Heart right ventricle (tissue), 16 donors: ENCODE measurements around the gene ANKRD40CL. TPM values are rescaled to one million over a fixed set of nuclear protein-coding genes. Genes with fewer than 3 reads are reported as not detected.

ENCODE experiments used
- ATAC-seq, 8 donors: fragments of 200-7000 bp; cut with Tn5 transposase; one replicate each; pipeline ENCODE4 v1.9.1; 2020; ENCODE audit warnings: mild to moderate bottlenecking in 8 of 8, moderate library complexity in 8 of 8, moderate number of reproducible peaks in 1 of 8
- DNase-seq, 2 donors: peaks; one replicate each; pipeline ENCODE4 v3.0.0-alpha.2; 2020
- H3K27ac ChIP-seq, 10 donors: fragments of 200-600 bp; sonication (generic) in 2 of 10; one replicate each; pipeline versions ENCODE4 v1.5.0 to v1.8.0; 2020 to 2022; ENCODE audit warnings: mild to moderate bottlenecking in 3 of 10
- H3K27me3 ChIP-seq, 7 donors: fragments of 200-600 bp; one replicate each; pipeline ENCODE4 v1.8.0; 2021 to 2022; ENCODE audit warnings: mild to moderate bottlenecking in 2 of 7
- H3K36me3 ChIP-seq, 9 donors: fragments of 200-600 bp; sonication (generic) in 1 of 9; one replicate each; pipeline versions ENCODE4 v1.5.0 to v1.8.0; 2020 to 2022; ENCODE audit warnings: mild to moderate bottlenecking in 2 of 9
- H3K4me1 ChIP-seq, 9 donors: fragments of 200-600 bp; sonication (generic) in 1 of 9; one replicate each; pipeline versions ENCODE4 v1.5.0 to v1.8.0; 2020 to 2022; ENCODE audit warnings: mild to moderate bottlenecking in 4 of 9
- H3K4me3 ChIP-seq, 10 donors: fragments of 200-600 bp; sonication (generic) in 2 of 10; one replicate each; pipeline versions ENCODE4 v1.5.0 to v1.8.0; 2020 to 2022; ENCODE audit warnings: mild to moderate bottlenecking in 7 of 10, moderate library complexity in 2 of 10
- H3K9me3 ChIP-seq, 11 donors: fragments of 200-600 bp in 10 of 11; sonication (generic) in 2 of 11; one replicate each; pipeline versions ENCODE4 v1.5.0 to v1.8.0; 2013 to 2022; ENCODE audit warnings: mild to moderate bottlenecking in 2 of 11, control low read depth in 1 of 11, moderate library complexity in 1 of 11
- whole genome bisulfite sequencing, 2 donors: extraction: QIAGEN DNeasy Blood & Tissue Kit; methylation state at CpG; one replicate each; pipeline ENCODE4 v1.1.7; 2013; ENCODE audit warnings: inconsistent platforms in 1 of 2; 5-methylcytosine and 5-hydroxymethylcytosine counted together
- intact Hi-C, 10 donors: fragments of 100-400 bp; cut with DNase I; formaldehyde crosslinking; loops; one replicate each; pipeline versions ENCODE4 v1.11.1 to v1.14.2; 2022
- polyA plus RNA-seq, 2 donors: library from polyadenylated mRNA; stranded (reverse); fragments of 200-250 nt; gene quantifications; one replicate each; pipeline ENCODE4 v1.2.3, GENCODE V29; 2013
- total RNA-seq, 10 donors: library from RNA; stranded (reverse); fragmentation: NEBNext Ultra II Directional in 3 of 10; extraction: Animal tissue kit (Norgen Biotek cat#: 25700) in 3 of 10; gene quantifications; one replicate each; pipeline versions ENCODE4 v1.2.1 to v1.2.4, GENCODE V29; 2021 to 2023
- TF ChIP-seq, protein P1 (sequence below), 9 donors: fragments of 200-600 bp; sonication (generic) in 2 of 9; IDR thresholded peaks; one replicate each; pipeline versions ENCODE4 v1.5.0 to v1.8.0; 2021 to 2022; ENCODE audit warnings: antibody characterized with exemption in 9 of 9, mild to moderate bottlenecking in 5 of 9, moderate library complexity in 1 of 9
- donor health status: Arrhythmogenic right ventricular cardiomyopathy.
- donor health status: ischemic (EF 13 %, LVEDD 7.1; RV severe dilation, severe dysfunction).
- donor health status: healthy with polysubstance abuse.
- donor health status: DM: no; HTN: yes; CAD: no.
- donor health status: DM: no; HTN: no; CAD: no.
- donor health status: ischemic (EF 25% LVEDD 6.9; RV normal size, moderate dysfunction).
- donor health status: ischemic (EF 25% LVEDD 5.7; RV mildly dilated, moderate dysfunction).
- donor health status: healthy.
- donor health status: DM: yes; HTN: yes; CAD: no.
- donor health status: Ischemic cardiomyopathy.
- donor health status: ischemic (EF 35%, LVEDD 5.7; RV mildly dilated, moderate dysfunction).
- donor health status: nonischemic (EF 11% LVEDD 7.7; RV severe dilation, severe dysfunction).
- donor health status: DM: yes; HTN: yes; CAD: no.
- donor health status: PGD.
- donor health status: ischemic (EF 29% LVEDD 5.4; RV normal size, mild dysfunction).
- donor health status: nonischemic (EF 23%, LVEDD 6.1; RV moderate dilation, normal function).

Gene ANKRD40CL
- total and polyA plus RNA-seq, 12 donors, result not detected

GRCh38 chr17:50774225-50774803, 7.0 kb upstream of the ANKRD40CL start:
- Histone ChIP-seq H3K9me3 (no peaks in the 10 kb centered on the region), H3K36me3 (no peaks in the 10 kb centered on the region), H3K4me3 (no peak overlapping the region), H3K4me1 (no peaks in the 10 kb centered on the region), H3K27me3 (no peaks in the 10 kb centered on the region), H3K27ac (no peak overlapping the region)
- 84 to 89% methylated on average over 7 of the region's 7 CpGs for WGBS, 2 donors
- intact Hi-C loops, result no loop called here
- DNase-seq (no peak), ATAC-seq (no peak)
- TF ChIP-seq, protein P1, sequence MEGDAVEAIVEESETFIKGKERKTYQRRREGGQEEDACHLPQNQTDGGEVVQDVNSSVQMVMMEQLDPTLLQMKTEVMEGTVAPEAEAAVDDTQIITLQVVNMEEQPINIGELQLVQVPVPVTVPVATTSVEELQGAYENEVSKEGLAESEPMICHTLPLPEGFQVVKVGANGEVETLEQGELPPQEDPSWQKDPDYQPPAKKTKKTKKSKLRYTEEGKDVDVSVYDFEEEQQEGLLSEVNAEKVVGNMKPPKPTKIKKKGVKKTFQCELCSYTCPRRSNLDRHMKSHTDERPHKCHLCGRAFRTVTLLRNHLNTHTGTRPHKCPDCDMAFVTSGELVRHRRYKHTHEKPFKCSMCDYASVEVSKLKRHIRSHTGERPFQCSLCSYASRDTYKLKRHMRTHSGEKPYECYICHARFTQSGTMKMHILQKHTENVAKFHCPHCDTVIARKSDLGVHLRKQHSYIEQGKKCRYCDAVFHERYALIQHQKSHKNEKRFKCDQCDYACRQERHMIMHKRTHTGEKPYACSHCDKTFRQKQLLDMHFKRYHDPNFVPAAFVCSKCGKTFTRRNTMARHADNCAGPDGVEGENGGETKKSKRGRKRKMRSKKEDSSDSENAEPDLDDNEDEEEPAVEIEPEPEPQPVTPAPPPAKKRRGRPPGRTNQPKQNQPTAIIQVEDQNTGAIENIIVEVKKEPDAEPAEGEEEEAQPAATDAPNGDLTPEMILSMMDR (IDR thresholded peaks at IDR 0.05), result no peak

- DNase-seq, result no peak
- TF ChIP-seq, protein P1 (IDR thresholded peaks at IDR 0.05), result no peak
- H3K4me1 ChIP-seq, result no peaks in the 10 kb centered on the region
- WGBS, 2 donors, result 73 to 76% methylated on average over 15 of the region's 15 CpGs
- intact Hi-C loops, result no loop called here
- H3K27ac ChIP-seq, result no peak overlapping the region
- ATAC-seq, result no peak
- H3K4me3 ChIP-seq, result no peak overlapping the region
- no peaks in the 10 kb centered on the region for H3K27me3 ChIP-seq
- H3K36me3 ChIP-seq, result no peaks in the 10 kb centered on the region
- no peaks in the 10 kb centered on the region for H3K9me3 ChIP-seq
Measured at GRCh38 chr17:50771991-50772785, 4.9 kb upstream of the ANKRD40CL start.

GRCh38 chr17:50770346-50770745, 3.0 kb upstream of the ANKRD40CL start:
- DNase-seq (no peak), ATAC-seq (no peak)
- TF ChIP-seq, protein P1 (IDR thresholded peaks at IDR 0.05), result no peak
- intact Hi-C loops, result no loop called here
- Histone ChIP-seq H3K27ac (no peak overlapping the region), H3K9me3 (no peaks in the 10 kb centered on the region), H3K4me3 (no peak overlapping the region), H3K4me1 (peaks cover 0 to 9% (median 3%) of the 10 kb centered on the region in 9 donors), H3K36me3 (no peaks in the 10 kb centered on the region), H3K27me3 (no peaks in the 10 kb centered on the region)
- 96 to 98% methylated on average over 2 of the region's 2 CpGs for WGBS, 2 donors

- H3K9me3 ChIP-seq, result no peaks in the 10 kb centered on the region
- no peak for DNase-seq
- H3K36me3 ChIP-seq, result no peaks in the 10 kb centered on the region
- H3K4me3 ChIP-seq, result no peak overlapping the region
- H3K4me1 ChIP-seq, result peaks cover 0 to 13% (median 7%) of the 10 kb centered on the region in 9 donors
- intact Hi-C loops, result no loop called here
- no peak overlapping the region for H3K27ac ChIP-seq
- 89 to 94% methylated on average over 8 of the region's 8 CpGs for WGBS, 2 donors
- no peaks in the 10 kb centered on the region for H3K27me3 ChIP-seq
- no peak for ATAC-seq
- TF ChIP-seq, protein P1 (IDR thresholded peaks at IDR 0.05), result no peak
Measured at GRCh38 chr17:50769884-50770283, 2.6 kb upstream of the ANKRD40CL start.
